Calu3 (cell line): ENCODE data around the gene PLBD2. TPM values are rescaled to one million over a fixed set of nuclear protein-coding genes. Genes with fewer than 3 reads are reported as not detected.

ENCODE experiments used
- BruUV-seq: library from RNA; stranded (reverse); fragments of 400-500 nt; replicated peaks from 2 replicates; lab custom pipeline; 2021; lab: Mats Ljungman, UMichigan
- CTCF ChIA-PET: fragments of 300-600 bp; sonication (Branson Sonifier 250); formaldehyde crosslinking; loops from one replicate; lab custom pipeline; 2022; ENCODE audit warnings: antibody characterized with exemption; lab: Charles Lee
- DNase-seq: peaks from one replicate; pipeline ENCODE4 v3.0.0; 2022
- H3K27ac Mint-ChIP-seq: one replicate; pipeline ENCODE4 v1.8.0; 2022; ENCODE audit warnings: mixed read lengths; ENCODE audit not compliant: unreplicated experiment
- H3K27me3 Mint-ChIP-seq: one replicate; pipeline ENCODE4 v1.8.0; 2022; ENCODE audit warnings: mixed read lengths; ENCODE audit not compliant: unreplicated experiment
- H3K36me3 Mint-ChIP-seq: one replicate; pipeline ENCODE4 v1.8.0; 2022; ENCODE audit warnings: mild to moderate bottlenecking, moderate library complexity, mixed read lengths; ENCODE audit not compliant: insufficient read depth, unreplicated experiment
- H3K4me1 Mint-ChIP-seq: one replicate; pipeline ENCODE4 v1.8.0; 2022; ENCODE audit warnings: mild to moderate bottlenecking, low read depth, mixed read lengths; ENCODE audit not compliant: unreplicated experiment
- H3K4me3 Mint-ChIP-seq: one replicate; pipeline ENCODE4 v1.8.0; 2022; ENCODE audit warnings: mild to moderate bottlenecking, low read depth, moderate library complexity, mixed read lengths; ENCODE audit not compliant: unreplicated experiment
- H3K9me3 Mint-ChIP-seq: one replicate; pipeline ENCODE4 v1.8.0; 2022; ENCODE audit warnings: low read depth, mixed read lengths; ENCODE audit not compliant: unreplicated experiment
- CTCF ChIP-seq: fragments of 200-600 bp; IDR thresholded peaks from one replicate; pipeline ENCODE4 v1.8.0; 2022; ENCODE audit warnings: antibody characterized with exemption; ENCODE audit not compliant: unreplicated experiment
- intact Hi-C: fragments of 100-400 bp; cut with micrococcal nuclease; formaldehyde crosslinking; loops from one replicate; pipeline ENCODE4 v1.10.0; 2022; ENCODE audit not compliant: unreplicated experiment
- total RNA-seq: library from RNA; stranded (reverse); gene quantifications from 2 replicates; pipeline ENCODE4 v1.2.3, GENCODE V29; 2022

PLBD2 gene
- total RNA-seq, 1 experiment from 2014 or later: 31.5 TPM

- Mint-ChIP-seq H3K4me1 (peaks cover 15% of the 10 kb centered on the region), H3K27me3 (peaks cover 8% of the 10 kb centered on the region), H3K9me3 (no peaks in the 10 kb centered on the region), H3K27ac (no peak overlapping the region), H3K36me3 (peaks cover 31% of the 10 kb centered on the region), H3K4me3 (no peak overlapping the region)
- no TSS peak for BruUV-seq
- intact Hi-C loops: no loop called here
- DNase-seq: no peak
- no peak for TF ChIP-seq CTCF
- CTCF ChIA-PET: interaction anchor here (0.6 kb wide), 1 partner anchor 128 kb away, joined by 4 read pairs; no protein-coding TSS in a partner anchor
These were observed 25.5 kb upstream of the PLBD2 start for GRCh38 chr12:113332688-113333417.

GRCh38 chr12:113333418-113333750 is 25.0 kb upstream of the PLBD2 start:
- Mint-ChIP-seq H3K27me3 (peaks cover 8% of the 10 kb centered on the region), H3K4me3 (no peak overlapping the region), H3K27ac (no peak overlapping the region), H3K9me3 (no peaks in the 10 kb centered on the region), H3K4me1 (peaks cover 15% of the 10 kb centered on the region), H3K36me3 (peaks cover 28% of the 10 kb centered on the region)
- DNase-seq: no peak
- TF ChIP-seq CTCF: no peak
- no TSS peak for BruUV-seq
- CTCF ChIA-PET: interaction anchor here (0.6 to 0.7 kb wide), 2 partner anchors 92 to 128 kb away, joined by 3 to 4 read pairs; no protein-coding TSS in a partner anchor
- intact Hi-C loops: no loop called here

- BruUV-seq: no TSS peak
- TF ChIP-seq CTCF: no peak
- CTCF ChIA-PET: interaction anchor here (0.7 to 1.2 kb wide), 3 partner anchors 24 to 92 kb away, joined by 3 to 8 read pairs (median 6); partner anchors contain the start of gene SDSL
- intact Hi-C loops: no loop called here
- Mint-ChIP-seq H3K27ac (peak overlapping the region; percentile 34), H3K9me3 (no peaks in the 10 kb centered on the region), H3K36me3 (peaks cover 22% of the 10 kb centered on the region), H3K4me3 (peak overlapping the region; percentile 93), H3K4me1 (peaks cover 15% of the 10 kb centered on the region), H3K27me3 (peaks cover 8% of the 10 kb centered on the region)
- peak; percentile 12 for DNase-seq
These were observed 24.3 kb upstream of the PLBD2 start for GRCh38 chr12:113333877-113334785.

GRCh38 chr12:113334786-113335539 is 23.4 kb upstream of the PLBD2 start, which contains the start of gene SLC8B1:
Gene SLC8B1, minus strand, starts transcription at chr12:113335109. Its CDS starts 2,231 bp downstream, at chr12:113332878.
- H3K27me3 Mint-ChIP-seq: peaks cover 8% of the 10 kb centered on the region
- peak within 1 kb of the TSS; percentile 93 for H3K4me3 Mint-ChIP-seq
- peak; percentile 94 for DNase-seq
- intact Hi-C loops: no loop called here
- H3K9me3 Mint-ChIP-seq: no peaks in the 10 kb centered on the region
- H3K27ac Mint-ChIP-seq: peak within 1 kb of the TSS; percentile 34
- peaks cover 22% of the 10 kb centered on the region for H3K36me3 Mint-ChIP-seq
- TSS peak; percentile 77 for BruUV-seq
- H3K4me1 Mint-ChIP-seq: peaks cover 15% of the 10 kb centered on the region
- CTCF ChIA-PET: interaction anchor here (0.6 to 1.2 kb wide), 3 partner anchors 23 to 412 kb away, joined by 4 to 8 read pairs (median 6); partner anchors contain the start of gene SDSL
- TF ChIP-seq CTCF: no peak
